GM12873 (cell line): Measurements from ENCODE around the gene PLD6.

Experiments
- TF ChIP-seq, protein P1 (sequence below): IDR thresholded peaks from 2 replicates; pipeline ENCODE4 v1.5.1; 2012; ENCODE audit warnings: low read depth, mild to moderate bottlenecking, moderate library complexity, low read length, control low read depth; ENCODE audit not compliant: insufficient read depth; ENCODE audit errors: missing control alignments

The PLD6 gene

DNA sequence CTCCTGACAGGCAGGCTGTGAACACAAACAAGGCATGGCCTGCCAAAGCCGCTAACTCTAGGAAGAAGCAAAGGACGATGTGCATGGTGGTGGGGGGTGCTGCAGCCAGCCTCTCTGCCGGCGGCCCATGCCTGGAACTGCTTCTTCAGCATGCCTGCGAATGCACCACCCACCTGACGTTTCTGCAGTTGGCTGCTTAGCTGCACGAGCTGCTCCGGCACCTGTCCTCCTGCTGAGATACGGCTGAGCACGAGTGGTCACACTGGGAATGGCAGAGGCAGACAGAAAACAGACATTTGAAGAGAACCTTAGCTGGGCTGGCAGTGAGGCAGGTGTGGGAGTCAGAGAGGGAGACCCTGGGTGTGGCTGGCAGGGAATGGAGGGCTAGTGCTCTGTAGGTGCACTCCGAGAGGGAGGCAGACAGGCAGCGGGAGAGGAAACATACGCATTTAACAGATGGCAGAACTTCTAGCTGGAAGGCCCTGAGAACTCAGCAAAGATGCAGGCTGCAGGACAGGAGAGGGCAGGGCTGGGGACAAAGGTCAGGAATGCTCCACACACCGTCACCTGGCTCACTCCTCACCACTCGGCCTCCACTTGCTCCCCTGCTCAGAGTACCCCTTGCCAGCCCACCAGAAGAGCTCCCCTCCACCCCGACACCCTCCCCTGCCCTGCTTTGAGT, 25.6 kb upstream of the PLD6 start:
- TF ChIP-seq, protein P1, sequence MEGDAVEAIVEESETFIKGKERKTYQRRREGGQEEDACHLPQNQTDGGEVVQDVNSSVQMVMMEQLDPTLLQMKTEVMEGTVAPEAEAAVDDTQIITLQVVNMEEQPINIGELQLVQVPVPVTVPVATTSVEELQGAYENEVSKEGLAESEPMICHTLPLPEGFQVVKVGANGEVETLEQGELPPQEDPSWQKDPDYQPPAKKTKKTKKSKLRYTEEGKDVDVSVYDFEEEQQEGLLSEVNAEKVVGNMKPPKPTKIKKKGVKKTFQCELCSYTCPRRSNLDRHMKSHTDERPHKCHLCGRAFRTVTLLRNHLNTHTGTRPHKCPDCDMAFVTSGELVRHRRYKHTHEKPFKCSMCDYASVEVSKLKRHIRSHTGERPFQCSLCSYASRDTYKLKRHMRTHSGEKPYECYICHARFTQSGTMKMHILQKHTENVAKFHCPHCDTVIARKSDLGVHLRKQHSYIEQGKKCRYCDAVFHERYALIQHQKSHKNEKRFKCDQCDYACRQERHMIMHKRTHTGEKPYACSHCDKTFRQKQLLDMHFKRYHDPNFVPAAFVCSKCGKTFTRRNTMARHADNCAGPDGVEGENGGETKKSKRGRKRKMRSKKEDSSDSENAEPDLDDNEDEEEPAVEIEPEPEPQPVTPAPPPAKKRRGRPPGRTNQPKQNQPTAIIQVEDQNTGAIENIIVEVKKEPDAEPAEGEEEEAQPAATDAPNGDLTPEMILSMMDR: no peak

GRCh38 chr17:17229416-17230384, 23.6 kb upstream of the PLD6 start:
- TF ChIP-seq, protein P1: no peak

DNA sequence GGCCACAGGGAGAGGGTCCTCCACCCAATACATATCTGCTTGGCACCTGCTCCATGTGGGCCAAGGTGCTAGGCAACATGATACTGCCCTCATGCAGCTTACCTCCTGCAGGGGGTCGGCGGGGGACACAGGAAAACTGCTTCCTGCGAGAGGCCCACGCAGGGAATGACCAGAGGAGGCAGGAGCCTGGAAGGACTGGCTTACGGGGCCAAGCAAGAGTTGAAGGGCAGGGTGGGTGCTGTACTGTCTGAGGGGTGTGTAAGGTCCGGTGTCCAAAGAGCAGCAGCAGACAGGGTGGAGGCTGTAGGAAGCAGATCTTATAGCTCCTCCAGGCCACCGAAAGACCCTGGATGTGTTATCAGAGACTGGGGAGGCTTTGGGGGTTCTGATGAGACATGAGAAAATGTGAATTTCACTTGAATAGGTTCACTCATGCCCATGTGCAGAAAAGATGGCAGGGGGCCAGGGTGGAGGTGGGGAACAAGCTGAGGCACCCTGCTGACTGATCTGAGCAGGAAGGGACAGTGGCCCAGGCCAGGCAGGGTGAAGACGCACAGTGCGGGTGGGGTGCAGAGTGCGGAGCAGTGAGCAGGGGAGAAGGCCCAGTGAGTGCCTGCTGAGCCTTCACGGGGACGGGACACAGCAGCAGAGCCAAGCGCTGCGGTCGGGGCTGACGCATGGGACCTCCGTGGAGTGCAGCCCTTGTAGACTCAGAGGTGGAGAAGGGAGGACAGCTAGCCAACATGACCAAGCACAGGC, 22.6 kb upstream of the PLD6 start:
- TF ChIP-seq, protein P1: no peak

GRCh38 chr17:17227608-17228520, 21.7 kb upstream of the PLD6 start:
- TF ChIP-seq, protein P1: no peak

DNA sequence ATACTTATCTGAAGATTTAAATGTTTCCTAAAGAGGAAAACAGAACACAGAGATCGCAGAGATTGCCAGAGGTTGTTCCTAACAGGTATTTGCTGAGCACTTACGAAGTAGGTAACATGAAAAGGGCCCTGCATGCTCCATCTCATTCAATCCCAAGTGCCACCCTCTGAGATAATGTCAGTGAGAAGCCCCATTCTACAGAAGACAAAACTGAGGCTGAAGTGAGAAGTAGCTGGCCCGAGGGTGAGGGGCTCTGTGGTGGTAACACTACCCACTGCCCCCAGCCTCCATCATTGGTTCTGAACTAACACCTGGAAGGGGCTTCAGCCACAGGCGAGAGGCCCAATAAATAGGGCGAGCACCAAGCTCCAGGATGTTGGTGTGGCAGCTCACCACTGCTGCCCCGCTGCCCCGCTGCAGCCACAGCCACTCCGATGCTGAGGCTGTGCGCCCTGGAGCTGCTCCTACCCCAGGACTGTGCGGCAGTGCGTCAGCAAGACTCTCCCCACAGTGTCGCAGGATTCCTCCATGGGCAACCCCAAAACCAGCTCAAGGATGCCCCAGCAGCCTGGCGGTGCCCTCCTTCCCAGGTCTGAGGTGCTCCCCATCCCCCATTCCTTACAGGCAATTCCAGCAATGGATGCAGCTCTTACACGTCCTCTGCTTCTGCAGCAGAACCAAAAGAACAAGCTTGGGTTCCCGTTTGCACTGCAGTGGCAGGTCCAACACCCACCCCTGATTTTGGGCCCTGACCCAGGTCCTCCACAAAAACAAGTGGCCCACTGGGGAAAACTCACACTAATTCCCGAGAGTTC, 20.5 kb upstream of the PLD6 start:
- TF ChIP-seq, protein P1: no peak

DNA sequence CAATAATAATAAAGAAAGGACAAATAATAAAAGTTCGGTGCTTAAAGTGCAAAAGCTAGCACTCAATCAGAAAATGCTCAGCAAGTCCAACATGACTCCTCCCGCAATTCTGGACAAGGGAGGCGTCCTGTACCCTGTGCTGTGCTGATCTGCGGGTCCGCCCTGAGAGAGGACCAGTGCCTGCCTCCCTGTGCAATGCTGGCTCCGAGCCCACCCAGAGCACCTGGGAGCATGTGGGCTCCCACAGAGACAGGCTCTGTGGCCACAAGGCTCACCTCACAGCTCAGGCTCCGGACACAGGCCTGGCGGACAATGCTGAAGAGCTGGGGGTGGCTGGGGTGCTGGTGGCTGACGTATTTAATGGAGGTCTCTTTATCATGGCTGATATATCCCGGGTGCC, 19.8 kb upstream of the PLD6 start:
- TF ChIP-seq, protein P1: no peak
